H1 (cell line): Measurements from ENCODE around the gene BNIP5. TPM values are rescaled to one million over a fixed set of nuclear protein-coding genes. Genes with fewer than 3 reads are reported as not detected.

Experiments used
- POLR2AphosphoS5 ChIP-seq: IDR thresholded peaks from 2 replicates; pipeline ENCODE4 v1.6.1; 2011; ENCODE audit warnings: low read depth, low read length
- SRF ChIP-seq: IDR thresholded peaks from 2 replicates; pipeline ENCODE4 v1.6.1; 2011; ENCODE audit warnings: mild to moderate bottlenecking, low read depth, low read length, moderate library complexity
- polyA plus RNA-seq, 7 experiments: library from polyadenylated mRNA; depleted of rRNA in 3 of 7; stranded (reverse) in 5 of 7; unstranded in 2 of 7; fragments of >200 nt in 5 of 7; fragments of 200-250 nt in 2 of 7; gene quantifications; 1 replicate in 5 of 7; 2 replicates in 1 of 7; 4 replicates in 1 of 7; pipeline versions ENCODE4 v1.2.1 to v1.2.3, GENCODE V29; 2011 to 2013; ENCODE audit warnings: missing spikeins in 2 of 7, mixed read lengths in 2 of 7
- total RNA-seq: library from RNA; stranded (reverse); fragmentation: NEBNext Ultra II Directional; extraction: Animal tissue kit (Norgen Biotek cat#: 25700); gene quantifications from 2 replicates; pipeline ENCODE4 v1.2.1, GENCODE V29; 2021
- TF ChIP-seq, protein P1 (sequence below): fragments of 300-600 bp; sonication (generic); IDR thresholded peaks from 2 replicates; pipeline ENCODE4 v1.7.1; 2012; ENCODE audit warnings: low read length, moderate library complexity, mild to moderate bottlenecking, inconsistent platforms; ENCODE audit not compliant: insufficient replicate concordance

Gene BNIP5
- total and polyA plus RNA-seq, 2 of the 8 experiments (the other 6 are each of a cell fraction or from before 2014, with no cell fraction given), result not detected

DNA sequence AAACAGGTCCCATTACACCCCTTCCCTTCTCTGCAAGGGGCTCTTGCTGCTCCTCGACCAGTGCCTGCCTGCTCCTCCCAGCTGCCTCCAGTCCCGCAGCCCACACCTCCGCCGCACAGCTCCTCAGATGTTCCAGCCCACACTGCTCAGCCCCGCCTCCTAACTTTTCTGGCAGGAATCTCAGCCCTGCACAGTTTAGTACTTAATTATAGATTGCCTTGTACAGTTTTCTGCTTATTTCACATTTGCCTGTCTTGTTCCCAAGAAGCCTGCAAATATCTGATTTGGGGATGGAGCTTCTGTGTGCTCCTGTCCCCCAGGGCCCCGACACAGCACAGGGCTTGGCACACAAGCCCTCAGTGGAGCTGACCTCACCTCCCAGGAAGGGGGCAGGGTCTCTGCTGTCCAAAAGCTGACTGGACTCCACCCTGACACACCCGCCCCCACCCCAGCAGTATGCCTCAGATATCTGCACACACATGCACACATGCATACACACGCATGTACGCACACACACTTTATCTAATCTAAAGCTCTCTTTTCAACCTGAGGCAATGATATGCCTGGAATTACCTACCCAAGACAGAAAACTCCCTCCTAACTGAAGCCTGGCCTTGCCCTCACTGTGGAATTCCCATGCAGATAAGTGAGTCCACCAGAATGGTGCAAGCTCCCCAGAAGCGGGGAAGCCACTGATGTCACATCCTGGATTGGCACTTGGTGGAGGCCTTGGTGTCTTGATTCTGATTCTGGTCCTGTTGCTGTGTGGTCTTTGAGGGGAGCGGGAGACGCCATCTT, 68.0 kb downstream of the BNIP5 start (continued):
- TF ChIP-seq, protein P1, sequence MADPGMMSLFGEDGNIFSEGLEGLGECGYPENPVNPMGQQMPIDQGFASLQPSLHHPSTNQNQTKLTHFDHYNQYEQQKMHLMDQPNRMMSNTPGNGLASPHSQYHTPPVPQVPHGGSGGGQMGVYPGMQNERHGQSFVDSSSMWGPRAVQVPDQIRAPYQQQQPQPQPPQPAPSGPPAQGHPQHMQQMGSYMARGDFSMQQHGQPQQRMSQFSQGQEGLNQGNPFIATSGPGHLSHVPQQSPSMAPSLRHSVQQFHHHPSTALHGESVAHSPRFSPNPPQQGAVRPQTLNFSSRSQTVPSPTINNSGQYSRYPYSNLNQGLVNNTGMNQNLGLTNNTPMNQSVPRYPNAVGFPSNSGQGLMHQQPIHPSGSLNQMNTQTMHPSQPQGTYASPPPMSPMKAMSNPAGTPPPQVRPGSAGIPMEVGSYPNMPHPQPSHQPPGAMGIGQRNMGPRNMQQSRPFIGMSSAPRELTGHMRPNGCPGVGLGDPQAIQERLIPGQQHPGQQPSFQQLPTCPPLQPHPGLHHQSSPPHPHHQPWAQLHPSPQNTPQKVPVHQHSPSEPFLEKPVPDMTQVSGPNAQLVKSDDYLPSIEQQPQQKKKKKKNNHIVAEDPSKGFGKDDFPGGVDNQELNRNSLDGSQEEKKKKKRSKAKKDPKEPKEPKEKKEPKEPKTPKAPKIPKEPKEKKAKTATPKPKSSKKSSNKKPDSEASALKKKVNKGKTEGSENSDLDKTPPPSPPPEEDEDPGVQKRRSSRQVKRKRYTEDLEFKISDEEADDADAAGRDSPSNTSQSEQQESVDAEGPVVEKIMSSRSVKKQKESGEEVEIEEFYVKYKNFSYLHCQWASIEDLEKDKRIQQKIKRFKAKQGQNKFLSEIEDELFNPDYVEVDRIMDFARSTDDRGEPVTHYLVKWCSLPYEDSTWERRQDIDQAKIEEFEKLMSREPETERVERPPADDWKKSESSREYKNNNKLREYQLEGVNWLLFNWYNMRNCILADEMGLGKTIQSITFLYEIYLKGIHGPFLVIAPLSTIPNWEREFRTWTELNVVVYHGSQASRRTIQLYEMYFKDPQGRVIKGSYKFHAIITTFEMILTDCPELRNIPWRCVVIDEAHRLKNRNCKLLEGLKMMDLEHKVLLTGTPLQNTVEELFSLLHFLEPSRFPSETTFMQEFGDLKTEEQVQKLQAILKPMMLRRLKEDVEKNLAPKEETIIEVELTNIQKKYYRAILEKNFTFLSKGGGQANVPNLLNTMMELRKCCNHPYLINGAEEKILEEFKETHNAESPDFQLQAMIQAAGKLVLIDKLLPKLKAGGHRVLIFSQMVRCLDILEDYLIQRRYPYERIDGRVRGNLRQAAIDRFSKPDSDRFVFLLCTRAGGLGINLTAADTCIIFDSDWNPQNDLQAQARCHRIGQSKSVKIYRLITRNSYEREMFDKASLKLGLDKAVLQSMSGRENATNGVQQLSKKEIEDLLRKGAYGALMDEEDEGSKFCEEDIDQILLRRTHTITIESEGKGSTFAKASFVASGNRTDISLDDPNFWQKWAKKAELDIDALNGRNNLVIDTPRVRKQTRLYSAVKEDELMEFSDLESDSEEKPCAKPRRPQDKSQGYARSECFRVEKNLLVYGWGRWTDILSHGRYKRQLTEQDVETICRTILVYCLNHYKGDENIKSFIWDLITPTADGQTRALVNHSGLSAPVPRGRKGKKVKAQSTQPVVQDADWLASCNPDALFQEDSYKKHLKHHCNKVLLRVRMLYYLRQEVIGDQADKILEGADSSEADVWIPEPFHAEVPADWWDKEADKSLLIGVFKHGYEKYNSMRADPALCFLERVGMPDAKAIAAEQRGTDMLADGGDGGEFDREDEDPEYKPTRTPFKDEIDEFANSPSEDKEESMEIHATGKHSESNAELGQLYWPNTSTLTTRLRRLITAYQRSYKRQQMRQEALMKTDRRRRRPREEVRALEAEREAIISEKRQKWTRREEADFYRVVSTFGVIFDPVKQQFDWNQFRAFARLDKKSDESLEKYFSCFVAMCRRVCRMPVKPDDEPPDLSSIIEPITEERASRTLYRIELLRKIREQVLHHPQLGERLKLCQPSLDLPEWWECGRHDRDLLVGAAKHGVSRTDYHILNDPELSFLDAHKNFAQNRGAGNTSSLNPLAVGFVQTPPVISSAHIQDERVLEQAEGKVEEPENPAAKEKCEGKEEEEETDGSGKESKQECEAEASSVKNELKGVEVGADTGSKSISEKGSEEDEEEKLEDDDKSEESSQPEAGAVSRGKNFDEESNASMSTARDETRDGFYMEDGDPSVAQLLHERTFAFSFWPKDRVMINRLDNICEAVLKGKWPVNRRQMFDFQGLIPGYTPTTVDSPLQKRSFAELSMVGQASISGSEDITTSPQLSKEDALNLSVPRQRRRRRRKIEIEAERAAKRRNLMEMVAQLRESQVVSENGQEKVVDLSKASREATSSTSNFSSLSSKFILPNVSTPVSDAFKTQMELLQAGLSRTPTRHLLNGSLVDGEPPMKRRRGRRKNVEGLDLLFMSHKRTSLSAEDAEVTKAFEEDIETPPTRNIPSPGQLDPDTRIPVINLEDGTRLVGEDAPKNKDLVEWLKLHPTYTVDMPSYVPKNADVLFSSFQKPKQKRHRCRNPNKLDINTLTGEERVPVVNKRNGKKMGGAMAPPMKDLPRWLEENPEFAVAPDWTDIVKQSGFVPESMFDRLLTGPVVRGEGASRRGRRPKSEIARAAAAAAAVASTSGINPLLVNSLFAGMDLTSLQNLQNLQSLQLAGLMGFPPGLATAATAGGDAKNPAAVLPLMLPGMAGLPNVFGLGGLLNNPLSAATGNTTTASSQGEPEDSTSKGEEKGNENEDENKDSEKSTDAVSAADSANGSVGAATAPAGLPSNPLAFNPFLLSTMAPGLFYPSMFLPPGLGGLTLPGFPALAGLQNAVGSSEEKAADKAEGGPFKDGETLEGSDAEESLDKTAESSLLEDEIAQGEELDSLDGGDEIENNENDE, result no peak
- TF ChIP-seq SRF (no peak), POLR2AphosphoS5 (no peak)
